Aorta (tissue), 5 donors: Measurements from ENCODE around the gene MYLK4. TPM values are rescaled to one million over a fixed set of nuclear protein-coding genes. Genes with fewer than 3 reads are reported as not detected.

ENCODE experiments used
- ATAC-seq: fragments of 200-7000 bp; cut with Tn5 transposase; one replicate; pipeline ENCODE4 v1.9.1; 2022; ENCODE audit warnings: moderate library complexity; ENCODE audit not compliant: low FRiP score
- DNase-seq, 2 donors: peaks; one replicate each; pipeline ENCODE4 v3.0.0-alpha.2; 2020
- H3K27ac ChIP-seq, 2 donors: one replicate each; pipeline ENCODE4 v1.5.1; 2013; ENCODE audit warnings: low read length in 2 of 2, mild to moderate bottlenecking in 2 of 2, moderate library complexity in 2 of 2, control low read depth in 1 of 2, inconsistent platforms in 1 of 2, low read depth in 1 of 2
- H3K27me3 ChIP-seq, 2 donors: one replicate each; pipeline ENCODE4 v1.6.1; 2013; ENCODE audit warnings: control low read depth in 1 of 2, low read length in 1 of 2, mild to moderate bottlenecking in 1 of 2, moderate library complexity in 1 of 2; ENCODE audit not compliant: insufficient read depth in 2 of 2, control insufficient read depth in 1 of 2
- H3K36me3 ChIP-seq, 2 donors: one replicate each; pipeline ENCODE4 v1.6.1; 2013; ENCODE audit warnings: control low read depth in 1 of 2, low read length in 1 of 2, mild to moderate bottlenecking in 1 of 2; ENCODE audit not compliant: insufficient read depth in 2 of 2, control insufficient read depth in 1 of 2
- H3K4me1 ChIP-seq, 2 donors: one replicate each; pipeline ENCODE4 v1.6.1; 2013; ENCODE audit warnings: low read length in 2 of 2, control low read depth in 1 of 2, mild to moderate bottlenecking in 1 of 2, moderate library complexity in 1 of 2; ENCODE audit not compliant: insufficient read depth in 2 of 2, control insufficient read depth in 1 of 2
- H3K4me3 ChIP-seq, 2 donors: one replicate each; pipeline ENCODE4 v1.5.1; 2013; ENCODE audit warnings: low read length in 2 of 2, control low read depth in 1 of 2, mild to moderate bottlenecking in 1 of 2
- H3K9me3 ChIP-seq: one replicate; pipeline ENCODE4 v1.6.1; 2013; ENCODE audit warnings: mild to moderate bottlenecking, low read length; ENCODE audit not compliant: control insufficient read depth
- WGBS, 2 donors: extraction: QIAGEN DNeasy Blood & Tissue Kit; methylation state at CpG; one replicate each; pipeline ENCODE4 v1.1.7; 2013; 5-methylcytosine and 5-hydroxymethylcytosine counted together
- intact Hi-C, 2 donors: fragments of 100-400 bp; cut with DNase I; formaldehyde crosslinking; loops; one replicate each; pipeline versions ENCODE4 v1.14.2 to v1.15.0; 2022
- polyA plus RNA-seq, 2 donors: library from polyadenylated mRNA; stranded (reverse); fragments of 200-250 nt; gene quantifications; one replicate each; pipeline ENCODE4 v1.2.3, GENCODE V29; 2013
- total RNA-seq, 2 donors: library from RNA; stranded (reverse); fragmentation: NEBNext Ultra II Directional; extraction: Animal tissue kit (Norgen Biotek cat#: 25700); gene quantifications; one replicate each; pipeline ENCODE4 v1.2.1, GENCODE V29; 2021
- donor health status: healthy with polysubstance abuse.
- donor health status: Bipolar disorder and iron deficiency.
- donor health status: DM: no; HTN: no; CAD: no.
- donor health status: DM: no; HTN: no; CAD: no.
- donor health status: DM: yes; HTN: yes; CAD: no.

MYLK4 gene
- total and polyA plus RNA-seq, 4 donors, result 0.38 to 2.5 (median 1.6) TPM

DNA sequence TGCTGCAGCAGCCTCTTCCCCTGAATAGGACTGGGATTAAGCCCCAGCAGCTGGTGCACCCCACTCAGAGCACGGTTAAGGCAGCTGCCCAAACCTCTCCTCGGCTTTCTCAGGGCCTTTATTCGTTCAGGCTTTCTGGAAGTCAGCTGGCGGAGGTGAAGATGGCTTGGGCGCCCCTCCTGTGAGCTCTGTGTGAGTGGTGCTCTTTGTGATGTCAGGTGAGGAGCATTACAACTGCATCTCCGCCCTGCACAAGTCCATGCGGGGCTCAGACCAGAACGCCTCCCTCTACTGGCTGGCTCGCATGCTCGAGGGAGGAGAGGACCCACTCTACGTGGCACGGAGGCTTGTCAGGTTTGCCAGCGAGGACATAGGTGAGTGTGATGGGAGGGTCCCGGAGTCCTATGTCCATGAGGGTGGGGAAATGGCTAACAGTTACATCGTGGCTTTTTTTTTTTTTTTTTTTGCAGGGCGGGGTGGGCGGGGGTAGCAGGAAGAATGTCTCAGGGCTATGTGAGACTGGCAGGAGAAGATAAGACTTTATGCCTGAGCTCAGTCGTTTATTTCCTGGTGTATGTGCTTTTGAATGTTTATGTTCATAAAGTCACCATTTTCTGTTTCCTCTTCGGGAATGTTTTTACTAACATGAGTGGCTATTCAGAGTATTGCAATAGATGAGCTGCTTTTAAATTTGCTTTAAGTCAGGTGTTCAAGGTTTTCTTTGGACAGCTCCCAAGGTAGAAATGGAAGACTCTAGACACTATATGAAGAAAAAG lies 32.7 kb upstream of the MYLK4 start:
- DNase-seq, result no peak
- peaks cover 0 to 9% of the 10 kb centered on the region in 2 donors for H3K36me3 ChIP-seq
- H3K9me3 ChIP-seq, result no peaks in the 10 kb centered on the region
- H3K27me3 ChIP-seq, result no peaks in the 10 kb centered on the region
- H3K4me3 ChIP-seq, result no peak overlapping the region
- intact Hi-C loops, result no loop called here
- H3K4me1 ChIP-seq, result no peaks in the 10 kb centered on the region
- H3K27ac ChIP-seq, result no peak overlapping the region
- WGBS, 2 donors, result 31 to 48% methylated on average over 18 to 19 of the region's 19 CpGs
- no peak for ATAC-seq

DNA sequence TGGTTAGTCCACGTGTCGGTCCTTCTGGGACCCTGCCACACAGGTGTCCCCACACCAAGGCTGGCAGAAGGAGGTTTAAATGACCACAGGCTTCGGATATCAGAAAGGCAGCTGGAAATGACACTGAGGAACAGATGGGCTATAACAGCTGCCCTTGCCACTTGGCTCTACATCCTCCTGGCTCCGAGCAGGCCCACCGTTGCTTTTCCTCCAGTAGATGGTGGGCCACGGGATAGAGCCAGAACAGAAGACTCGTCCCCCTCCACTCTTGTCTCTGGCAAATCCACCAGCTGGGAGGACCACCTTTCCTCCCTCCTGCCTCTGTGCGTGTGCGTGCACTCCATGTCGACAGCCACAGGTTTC lies 32.1 kb upstream of the MYLK4 start:
- no peak for ATAC-seq
- DNase-seq, result no peak
- Histone ChIP-seq H3K36me3 (peaks cover 0 to 9% of the 10 kb centered on the region in 2 donors), H3K27ac (no peak overlapping the region), H3K4me1 (no peaks in the 10 kb centered on the region), H3K27me3 (no peaks in the 10 kb centered on the region), H3K9me3 (no peaks in the 10 kb centered on the region), H3K4me3 (no peak overlapping the region)
- 68 to 70% methylated on average over 10 of the region's 10 CpGs for WGBS, 2 donors
- intact Hi-C loops, result no loop called here

DNA sequence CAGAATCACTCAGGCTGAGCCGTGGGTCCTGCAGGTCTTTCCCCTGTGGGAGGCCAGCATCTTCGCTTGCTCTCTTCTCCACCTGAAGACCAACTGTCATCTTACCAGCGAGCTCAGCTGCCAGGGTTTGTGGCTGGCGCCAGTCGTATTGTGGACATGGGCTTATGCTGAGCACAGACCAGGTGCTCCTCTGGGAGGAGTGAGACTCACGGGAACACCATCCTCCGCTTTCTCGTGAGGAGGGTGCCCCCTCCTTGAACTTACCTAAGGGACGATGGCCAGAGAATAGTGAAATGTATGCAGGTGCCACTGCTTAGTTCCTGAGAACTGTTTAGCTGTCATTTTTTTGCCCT lies 31.6 kb upstream of the MYLK4 start:
- 89% methylated on average over 9 of the region's 9 CpGs for WGBS, 2 donors
- H3K27ac ChIP-seq, result no peak overlapping the region
- ATAC-seq (no peak), DNase-seq (no peak)
- H3K4me1 ChIP-seq, result no peaks in the 10 kb centered on the region
- H3K9me3 ChIP-seq, result no peaks in the 10 kb centered on the region
- intact Hi-C loops, result no loop called here
- no peaks in the 10 kb centered on the region for H3K27me3 ChIP-seq
- H3K36me3 ChIP-seq, result peaks cover 0 to 9% of the 10 kb centered on the region in 2 donors
- H3K4me3 ChIP-seq, result no peak overlapping the region

DNA sequence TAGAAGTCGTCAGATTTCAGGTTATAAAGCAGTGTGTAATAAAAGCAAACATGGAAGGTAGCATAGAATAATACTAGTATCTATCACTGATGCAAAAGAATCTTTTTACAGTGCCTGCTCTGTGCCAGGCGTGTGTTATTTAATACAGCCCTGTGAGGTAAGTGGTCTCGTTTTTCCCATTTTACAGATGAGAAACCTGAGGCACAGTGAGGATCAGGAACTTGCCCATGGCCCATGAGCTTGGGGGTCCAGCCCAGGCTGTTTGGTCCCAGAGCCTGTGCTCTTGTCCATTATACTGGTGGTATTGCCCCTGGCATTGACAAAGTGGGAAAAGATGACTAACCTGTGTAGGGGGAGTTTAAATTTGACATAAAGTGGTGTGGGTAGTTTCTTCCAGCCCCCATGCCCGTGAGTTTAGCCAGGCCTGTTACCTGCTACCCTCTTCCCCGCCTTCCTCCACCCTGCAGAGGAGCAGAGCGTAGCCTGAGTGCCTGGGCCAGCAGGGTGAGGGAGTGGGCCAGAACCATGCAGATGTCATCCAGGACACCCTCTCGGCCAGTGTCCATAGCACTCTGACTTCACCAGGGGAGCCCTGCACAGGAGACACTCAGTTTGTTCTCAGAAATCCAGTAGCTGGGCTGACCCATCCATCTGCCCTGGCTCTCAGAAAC lies 31.1 kb upstream of the MYLK4 start:
- WGBS, 2 donors, result 86 to 87% methylated on average over 7 of the region's 7 CpGs
- intact Hi-C loops, result no loop called here
- no peak for DNase-seq
- ATAC-seq, result no peak
- H3K9me3 ChIP-seq, result no peaks in the 10 kb centered on the region
- peaks cover 0 to 9% of the 10 kb centered on the region in 2 donors for H3K36me3 ChIP-seq
- no peaks in the 10 kb centered on the region for H3K4me1 ChIP-seq
- no peak overlapping the region for H3K4me3 ChIP-seq
- no peak overlapping the region for H3K27ac ChIP-seq
- H3K27me3 ChIP-seq, result no peaks in the 10 kb centered on the region

DNA sequence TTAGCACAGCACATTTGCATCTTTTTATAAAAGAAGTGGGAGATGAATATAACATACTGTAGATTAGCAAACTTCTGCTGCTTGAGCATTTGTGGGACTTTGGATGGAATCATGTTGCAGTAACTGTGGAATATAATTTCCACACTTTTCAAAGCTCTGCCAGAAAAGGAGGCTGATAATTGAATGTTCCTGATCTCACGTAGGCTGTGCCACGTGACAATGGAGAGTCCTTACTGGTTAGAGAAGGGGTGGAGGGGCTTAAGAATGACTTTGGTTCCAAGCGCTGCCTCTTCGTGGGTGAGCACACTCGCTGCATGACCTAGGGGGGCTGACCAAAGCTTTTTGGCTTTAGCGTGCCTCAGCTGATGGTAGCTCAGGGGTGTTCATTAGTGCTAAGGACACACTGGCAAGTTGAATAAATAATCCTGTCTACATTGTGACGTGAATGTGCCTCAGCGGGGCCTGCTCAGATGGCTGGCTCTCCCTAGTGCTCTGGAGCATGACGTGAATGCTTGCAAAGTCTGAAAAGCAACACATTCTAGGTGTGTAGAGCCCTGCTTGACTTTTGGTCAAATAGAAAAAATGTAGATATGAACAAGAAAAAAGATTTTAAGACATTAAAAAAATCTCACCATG lies 29.5 kb upstream of the MYLK4 start:
- peaks cover 0 to 6% of the 10 kb centered on the region in 2 donors for H3K36me3 ChIP-seq
- no peaks in the 10 kb centered on the region for H3K27me3 ChIP-seq
- ATAC-seq (no peak), DNase-seq (no peak)
- no peak overlapping the region for H3K4me3 ChIP-seq
- WGBS, 2 donors, result 56 to 68% methylated on average over 9 of the region's 9 CpGs
- H3K4me1 ChIP-seq, result peaks cover 0 to 4% of the 10 kb centered on the region in 2 donors
- H3K9me3 ChIP-seq, result no peaks in the 10 kb centered on the region
- intact Hi-C loops, result no loop called here
- H3K27ac ChIP-seq, result no peak overlapping the region

DNA sequence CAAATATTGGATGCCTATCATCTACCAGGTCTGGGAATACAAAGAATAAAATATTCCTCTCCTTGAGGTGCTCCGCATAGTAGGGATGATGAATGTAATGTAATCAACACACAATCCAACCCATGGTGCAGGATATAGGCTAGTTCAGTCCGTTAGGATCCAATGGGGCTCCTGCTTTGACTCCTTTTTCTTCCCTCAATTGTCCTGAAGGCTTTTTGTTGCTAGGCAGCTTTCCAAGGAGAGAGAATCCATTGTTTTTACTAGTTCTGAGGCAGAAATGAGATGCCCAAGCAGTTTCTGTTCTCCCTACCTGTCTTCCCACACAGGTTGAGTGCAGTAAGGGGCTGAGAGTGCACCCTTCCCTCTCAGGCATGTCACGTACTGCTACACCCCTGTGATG lies 26.5 kb upstream of the MYLK4 start:
- 90 to 91% methylated on average over 3 of the region's 3 CpGs for WGBS, 2 donors
- H3K36me3 ChIP-seq, result peaks cover 0 to 6% of the 10 kb centered on the region in 2 donors
- no peak for DNase-seq
- no peak for ATAC-seq
- H3K4me3 ChIP-seq, result no peak overlapping the region
- H3K27me3 ChIP-seq, result no peaks in the 10 kb centered on the region
- no peak overlapping the region for H3K27ac ChIP-seq
- intact Hi-C loops, result no loop called here
- peaks cover under 1 to 4% of the 10 kb centered on the region in 2 donors for H3K4me1 ChIP-seq
- no peaks in the 10 kb centered on the region for H3K9me3 ChIP-seq

DNA sequence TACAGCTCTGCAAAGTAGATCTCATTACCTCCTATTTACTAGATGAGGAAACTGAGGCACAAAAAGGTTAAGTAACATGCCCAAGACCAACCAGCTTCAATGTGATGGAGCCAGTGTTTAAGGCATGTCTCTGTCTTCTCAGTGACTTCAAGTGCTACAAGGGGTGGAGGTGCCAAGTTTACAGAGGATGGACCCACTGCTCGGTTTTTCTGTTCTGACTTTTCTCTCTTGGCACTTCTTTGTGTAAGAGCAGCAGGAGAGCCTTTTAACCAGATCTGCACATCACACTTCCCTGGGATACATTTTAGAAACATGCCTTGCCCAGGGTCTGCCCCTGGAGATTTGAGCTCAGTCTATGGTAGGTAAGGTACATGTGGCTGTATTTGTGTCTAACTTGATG lies 24.3 kb upstream of the MYLK4 start:
- Histone ChIP-seq H3K4me3 (no peak overlapping the region), H3K4me1 (peaks cover 1 to 4% of the 10 kb centered on the region in 2 donors), H3K9me3 (no peaks in the 10 kb centered on the region), H3K27me3 (no peaks in the 10 kb centered on the region), H3K36me3 (peaks cover 0 to 4% of the 10 kb centered on the region in 2 donors), H3K27ac (no peak overlapping the region)
- no peak for ATAC-seq
- WGBS, 2 donors, result 38 to 45% methylated on average over 1 of the region's 1 CpG
- intact Hi-C loops, result no loop called here
- no peak for DNase-seq

DNA sequence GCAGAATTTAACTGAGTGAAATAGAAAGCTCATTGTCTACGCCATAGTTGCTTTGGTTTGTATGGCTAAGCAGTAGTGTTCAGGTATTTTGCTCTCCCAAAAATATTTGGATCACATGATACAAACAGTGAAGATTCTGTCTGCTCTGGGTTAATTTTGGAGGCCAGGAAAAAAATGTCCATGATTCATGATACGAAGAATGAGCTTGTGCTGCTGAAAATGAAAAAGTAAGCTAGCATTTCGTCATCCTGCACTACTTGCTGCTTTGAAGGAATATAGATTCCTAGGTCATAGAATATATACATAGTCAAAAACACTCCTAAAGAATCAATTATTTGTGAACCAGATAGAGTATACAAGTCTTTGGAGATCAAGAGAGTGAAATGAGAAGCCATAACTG lies 22.7 kb upstream of the MYLK4 start:
- H3K27me3 ChIP-seq, result no peaks in the 10 kb centered on the region
- H3K4me1 ChIP-seq, result peaks cover 1 to 4% of the 10 kb centered on the region in 2 donors
- intact Hi-C loops, result no loop called here
- H3K36me3 ChIP-seq, result peaks cover 0 to 2% of the 10 kb centered on the region in 2 donors
- H3K9me3 ChIP-seq, result no peaks in the 10 kb centered on the region
- WGBS, 2 donors, result 22 to 23% methylated on average over 3 of the region's 3 CpGs
- H3K4me3 ChIP-seq, result no peak overlapping the region
- ATAC-seq (no peak), DNase-seq (no peak)
- H3K27ac ChIP-seq, result peak overlapping the region in 1 of 2 donors; percentile 80
